OCI-LY3 (cell line): Measurements from ENCODE around the gene MAD1L1.
"Not testable (repeated sequence)": the region's sequence is repeated elsewhere in the genome, so short reads cannot be mapped to it uniquely, and the experiment has no call there.

Experiments used
- H2AFZ ChIP-seq: fragments of 200-600, 300-600 bp; shearing (Covaris generic); 2 replicates; pipeline ENCODE4 v1.6.0; 2014; ENCODE audit warnings: antibody characterized with exemption, low read depth, low read length
- H3K27ac ChIP-seq: fragments of 200-600, 300-600 bp; sonication (generic); 2 replicates; pipeline ENCODE4 v1.5.1; 2014; ENCODE audit warnings: mild to moderate bottlenecking, low read length, moderate library complexity, mixed read lengths
- H3K27me3 ChIP-seq: fragments of 200-600, 300-600 bp; sonication (generic); 2 replicates; pipeline ENCODE4 v1.6.1; 2014; ENCODE audit warnings: low read depth, low read length, mixed read lengths
- H3K36me3 ChIP-seq: fragments of 200-600, 300-600 bp; sonication (generic); replicated peaks from 2 replicates; pipeline ENCODE3; 2014; ENCODE audit warnings: low read depth, low read length, mixed read lengths
- H3K4me1 ChIP-seq: fragments of 300-600, 200-600 bp; sonication (generic); 2 replicates; pipeline ENCODE4 v1.6.1; 2014; ENCODE audit warnings: low read length, mixed read lengths
- H3K4me2 ChIP-seq: fragments of 200-600, 300-600 bp; sonication (generic); 2 replicates; pipeline ENCODE4 v1.6.1; 2014; ENCODE audit warnings: low read length, mixed read lengths
- H3K4me3 ChIP-seq: fragments of 300-600, 200-600 bp; sonication (generic); 2 replicates; pipeline ENCODE4 v1.5.1; 2014; ENCODE audit warnings: antibody characterized with exemption, mild to moderate bottlenecking, low read length, moderate library complexity
- H3K79me2 ChIP-seq: fragments of 300-600, 200-600 bp; shearing (Covaris generic); 2 replicates; pipeline ENCODE4 v1.6.1; 2014; ENCODE audit warnings: mild to moderate bottlenecking, low read length, mixed read lengths
- H3K9ac ChIP-seq: fragments of 300-600, 200-600 bp; shearing (Covaris generic); 2 replicates; pipeline ENCODE4 v1.6.0; 2014; ENCODE audit warnings: mild to moderate bottlenecking, low read length, moderate library complexity
- H3K9me3 ChIP-seq: fragments of 200-600, 300-600 bp; shearing (Covaris generic); 2 replicates; pipeline ENCODE4 v1.6.1; 2014; ENCODE audit warnings: low read length, mixed read lengths; ENCODE audit not compliant: insufficient read depth
- H4K20me1 ChIP-seq: fragments of 200-600, 300-600 bp; sonication (generic); 2 replicates; pipeline ENCODE4 v1.6.1; 2016; ENCODE audit warnings: low read length, mixed read lengths; ENCODE audit not compliant: insufficient read depth
- CTCF ChIP-seq: fragments of 200-600, 300-600 bp; sonication (generic); IDR thresholded peaks from 2 replicates; pipeline ENCODE4 v1.5.1; 2014; ENCODE audit warnings: antibody characterized with exemption, low read length, low read depth
- EZH2phosphoT487 ChIP-seq: fragments of 200-600 bp; shearing (Covaris generic); IDR thresholded peaks from 2 replicates; pipeline ENCODE4 v1.6.1; 2018; ENCODE audit warnings: antibody characterized with exemption, mixed run types, low read depth

Gene MAD1L1

DNA sequence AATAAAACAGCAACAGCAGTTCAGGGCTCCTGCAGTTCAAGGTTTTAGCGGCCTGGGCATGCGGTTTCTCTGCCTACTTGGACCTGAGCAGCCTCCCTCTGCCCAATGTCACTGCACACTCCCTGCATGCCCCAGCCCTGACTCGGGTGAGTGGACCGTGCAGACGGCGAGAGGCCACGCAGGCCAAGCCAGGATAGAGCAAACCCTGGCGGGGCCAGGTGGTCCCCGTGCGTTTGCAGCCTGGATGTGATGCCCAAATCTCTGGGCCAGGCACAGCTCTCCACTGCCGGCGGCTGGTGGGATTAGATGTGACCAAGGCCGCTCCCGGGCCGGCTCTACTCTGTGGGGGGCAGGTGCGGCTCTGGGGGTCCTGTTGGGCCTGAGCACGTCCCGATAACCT is 392.0 kb downstream of the MAD1L1 start:
- not testable (repeated sequence) for H3K4me2 ChIP-seq, H4K20me1 ChIP-seq

GRCh38 chr7:1839701-1840100 is 393.0 kb downstream of the MAD1L1 start:
- no peaks in the 10 kb centered on the region for H3K9me3 ChIP-seq
- TF ChIP-seq CTCF: no peak
- TF ChIP-seq EZH2phosphoT487: no peak
- H2AFZ ChIP-seq: no peak overlapping the region
- no peak overlapping the region for H3K27ac ChIP-seq
- no peaks in the 10 kb centered on the region for H3K79me2 ChIP-seq
- no peaks in the 10 kb centered on the region for H4K20me1 ChIP-seq
- no peak overlapping the region for H3K4me3 ChIP-seq
- no peaks in the 10 kb centered on the region for H3K27me3 ChIP-seq
- H3K9ac ChIP-seq: no peak overlapping the region
- no peaks in the 10 kb centered on the region for H3K4me1 ChIP-seq
- no peak overlapping the region for H3K4me2 ChIP-seq
- H3K36me3 ChIP-seq: no peaks in the 10 kb centered on the region

More for the DNA sequence above, 392.0 kb downstream of the MAD1L1 start:
- H3K4me1 ChIP-seq, H3K9ac ChIP-seq, H3K27me3 ChIP-seq, H3K9me3 ChIP-seq, H3K79me2 ChIP-seq, H2AFZ ChIP-seq, H3K36me3 ChIP-seq, H3K27ac ChIP-seq, H3K4me3 ChIP-seq: not testable (repeated sequence)

GRCh38 chr7:1838911-1839531 is 393.7 kb downstream of the MAD1L1 start:
- not testable (repeated sequence) for H3K27me3 ChIP-seq, H3K9ac ChIP-seq, H3K4me2 ChIP-seq, H4K20me1 ChIP-seq, H3K27ac ChIP-seq, H3K4me3 ChIP-seq, H2AFZ ChIP-seq, H3K9me3 ChIP-seq, H3K4me1 ChIP-seq, H3K36me3 ChIP-seq, H3K79me2 ChIP-seq

DNA sequence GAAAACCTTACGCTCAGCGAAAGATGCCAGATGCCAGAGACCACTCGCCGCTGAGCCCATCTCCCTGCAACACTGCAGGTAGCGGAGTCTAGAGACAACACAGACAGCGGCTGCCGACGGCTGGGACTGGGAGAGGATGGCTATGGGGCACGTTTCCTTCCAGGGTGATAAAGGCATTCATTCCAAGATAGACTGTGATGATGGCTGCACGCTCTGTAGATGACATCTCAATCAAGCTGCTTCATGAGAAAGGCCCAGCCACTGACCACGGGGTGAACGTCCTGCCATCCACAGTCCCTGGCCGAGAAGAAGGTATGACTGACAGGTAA is 394.2 kb downstream of the MAD1L1 start:
- H4K20me1 ChIP-seq, H3K4me1 ChIP-seq, H3K9me3 ChIP-seq, H3K4me2 ChIP-seq, H3K27me3 ChIP-seq, H3K27ac ChIP-seq, H3K9ac ChIP-seq, H2AFZ ChIP-seq, H3K36me3 ChIP-seq, H3K79me2 ChIP-seq, H3K4me3 ChIP-seq: not testable (repeated sequence)

DNA sequence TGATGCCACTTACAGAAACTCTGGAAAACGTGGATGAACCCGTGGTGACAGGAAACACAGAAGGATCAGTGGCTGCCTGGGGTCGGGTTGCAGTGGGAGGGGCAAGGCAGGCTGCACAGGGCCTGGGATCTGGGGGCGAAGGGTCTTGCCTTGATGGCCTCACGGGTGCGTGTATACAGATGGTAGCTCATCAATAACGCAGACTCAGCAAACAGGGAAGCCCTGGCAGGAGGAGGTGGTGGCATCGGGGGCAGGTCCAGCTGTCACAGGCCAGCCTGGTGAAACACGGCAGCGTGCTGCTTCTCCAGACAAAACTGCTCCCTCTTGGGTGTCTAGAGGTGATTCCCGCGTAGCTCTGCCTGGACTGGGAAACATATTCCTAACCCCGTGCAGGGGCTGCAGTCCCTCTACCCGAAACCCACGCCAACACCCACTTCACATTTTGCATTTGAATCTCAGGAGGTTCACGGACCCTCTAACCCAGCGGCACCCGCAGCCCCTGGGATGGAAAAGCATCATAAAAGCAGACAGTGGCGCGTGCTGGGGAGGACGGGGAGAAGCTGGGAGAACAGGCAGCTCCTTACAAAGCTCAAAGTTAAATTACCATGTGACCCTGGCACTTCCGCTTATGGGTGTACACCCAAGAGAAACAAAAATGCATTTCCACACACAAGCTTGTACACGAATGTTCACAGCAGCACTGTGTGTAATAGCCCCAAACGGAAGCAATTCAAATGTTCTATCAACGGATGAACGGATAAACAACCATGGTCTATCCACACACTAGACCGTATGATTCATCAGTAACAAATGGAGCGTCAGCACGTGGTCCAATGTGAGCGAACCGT is 394.8 kb downstream of the MAD1L1 start:
- H3K4me3 ChIP-seq, H3K4me1 ChIP-seq, H3K79me2 ChIP-seq, H3K36me3 ChIP-seq, H3K9me3 ChIP-seq, H2AFZ ChIP-seq, H3K4me2 ChIP-seq, H3K27ac ChIP-seq, H3K27me3 ChIP-seq, H4K20me1 ChIP-seq, H3K9ac ChIP-seq: not testable (repeated sequence)

GRCh38 chr7:1831933-1832535 is 400.7 kb downstream of the MAD1L1 start:
- not testable (repeated sequence) for H3K9ac ChIP-seq, H3K36me3 ChIP-seq, H4K20me1 ChIP-seq, H3K27me3 ChIP-seq, H3K4me1 ChIP-seq, H3K4me3 ChIP-seq, H2AFZ ChIP-seq, H3K9me3 ChIP-seq, H3K4me2 ChIP-seq, H3K27ac ChIP-seq, H3K79me2 ChIP-seq

DNA sequence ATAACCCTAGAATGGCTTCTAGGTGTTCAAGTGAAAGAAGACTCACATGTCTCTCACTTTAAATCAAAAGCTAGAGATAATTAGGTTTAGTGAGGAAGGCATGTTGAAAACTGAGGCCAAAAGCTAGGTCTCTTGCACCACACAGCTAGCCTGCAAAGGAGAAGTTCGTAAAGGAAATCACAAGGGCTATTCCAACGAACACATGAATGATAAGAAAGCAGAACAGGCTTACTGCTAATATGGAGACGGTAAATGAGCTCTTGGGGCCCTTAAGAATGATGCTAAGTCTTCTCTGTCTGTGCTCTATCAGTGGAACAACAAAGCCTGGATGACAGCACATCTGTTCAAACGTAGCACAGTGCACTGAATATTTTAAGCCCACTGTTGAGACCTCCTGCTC is 401.3 kb downstream of the MAD1L1 start:
- H3K79me2 ChIP-seq, H3K9ac ChIP-seq, H2AFZ ChIP-seq: not testable (repeated sequence)

DNA sequence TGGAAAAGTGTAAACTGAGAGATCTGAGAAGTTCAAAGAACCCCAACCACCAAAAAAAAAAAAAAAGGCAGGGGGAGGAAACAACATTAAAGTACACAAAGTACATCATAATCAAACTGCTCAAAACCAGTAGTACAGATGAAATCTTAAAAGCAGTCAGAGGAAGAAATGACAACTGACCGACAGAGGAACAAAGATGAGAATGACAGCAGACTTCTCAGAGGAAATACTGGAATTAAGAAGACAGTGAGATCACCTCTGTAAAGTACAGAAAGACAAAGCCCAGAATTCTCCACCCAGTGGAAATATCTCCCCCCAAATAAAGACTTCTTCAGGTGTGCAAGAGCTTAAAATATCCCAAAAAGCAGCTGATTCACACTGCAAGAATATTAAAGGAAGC is 403.1 kb downstream of the MAD1L1 start:
- H3K79me2 ChIP-seq, H2AFZ ChIP-seq: not testable (repeated sequence)

More for the DNA sequence above, 401.3 kb downstream of the MAD1L1 start:
- not testable (repeated sequence) for H3K4me1 ChIP-seq, H3K36me3 ChIP-seq, H4K20me1 ChIP-seq, H3K9me3 ChIP-seq, H3K27me3 ChIP-seq, H3K4me2 ChIP-seq, H3K27ac ChIP-seq, H3K4me3 ChIP-seq

More for the DNA sequence above, 403.1 kb downstream of the MAD1L1 start:
- H3K9me3 ChIP-seq, H3K27ac ChIP-seq, H3K4me2 ChIP-seq, H4K20me1 ChIP-seq, H3K27me3 ChIP-seq, H3K4me1 ChIP-seq, H3K4me3 ChIP-seq, H3K9ac ChIP-seq, H3K36me3 ChIP-seq: not testable (repeated sequence)
